Measurements from ENCODE around the gene EPHA8.

EPHA8 gene

GRCh38 chr1:22522221-22522743 lies 41.0 kb upstream of the EPHA8 start:
- Histone ChIP-seq H3K4me2 (ENCODE audit: low read depth, low read length) (no peak overlapping the region), H3K36me3 (replicated peaks; ENCODE audit: insufficient read depth, low read length) (0 out of 2 replicates have a peak, but pooled peaks cover 6% of the 10 kb centered on the region), H3F3A (ENCODE audit: insufficient read depth, low read length) (no peaks in the 10 kb centered on the region), H4K20me1 (ENCODE audit: insufficient read depth, low read length) (no peaks in the 10 kb centered on the region), H3K4me1 (ENCODE audit: low read length) (no peaks in the 10 kb centered on the region), H3K79me2 (ENCODE audit: low read length) (no peaks in the 10 kb centered on the region), H3K9me2 (replicated peaks; ENCODE audit: insufficient read depth, low read length) (no peaks in the 10 kb centered on the region), H3K27me3 (replicated peaks; ENCODE audit: insufficient read depth, low read length) (no peaks in the 10 kb centered on the region), H2AFZ (ENCODE audit: low read length) (no peak overlapping the region), H3K9ac (ENCODE audit: low read length) (no peak overlapping the region), H3K27ac (ENCODE audit: low read length) (no peak overlapping the region), H3K4me3 (ENCODE audit: low read length) (no peak overlapping the region), H3K9me3 (replicated peaks; ENCODE audit: insufficient read depth, low read length) (no peaks in the 10 kb centered on the region)
- no peak for DNase-seq
- TF ChIP-seq EZH2 (optimal IDR thresholded peaks at IDR 0.05; ENCODE audit: low read depth, low read length): no peak
- no peak for TF ChIP-seq EZH2phosphoT487 (IDR thresholded peaks at IDR 0.05; ENCODE audit: low read length)
- no peak for TF ChIP-seq CTCF (IDR thresholded peaks at IDR 0.05; ENCODE audit: low read length)

GRCh38 chr1:22524481-22524880 lies 38.8 kb upstream of the EPHA8 start:
- Histone ChIP-seq H3K79me2 (ENCODE audit: low read length) (no peaks in the 10 kb centered on the region), H3K27ac (ENCODE audit: low read length) (no peak overlapping the region), H3K9me2 (replicated peaks; ENCODE audit: insufficient read depth, low read length) (no peaks in the 10 kb centered on the region), H4K20me1 (ENCODE audit: insufficient read depth, low read length) (no peaks in the 10 kb centered on the region), H3K36me3 (replicated peaks; ENCODE audit: insufficient read depth, low read length) (no peaks in the 10 kb centered on the region), H3F3A (ENCODE audit: insufficient read depth, low read length) (no peaks in the 10 kb centered on the region), H3K4me1 (ENCODE audit: low read length) (no peaks in the 10 kb centered on the region), H3K4me3 (ENCODE audit: low read length) (no peak overlapping the region), H2AFZ (ENCODE audit: low read length) (no peak overlapping the region), H3K27me3 (replicated peaks; ENCODE audit: insufficient read depth, low read length) (no peaks in the 10 kb centered on the region), H3K9ac (ENCODE audit: low read length) (no peak overlapping the region), H3K4me2 (ENCODE audit: low read depth, low read length) (no peak overlapping the region), H3K9me3 (replicated peaks; ENCODE audit: insufficient read depth, low read length) (no peaks in the 10 kb centered on the region)
- TF ChIP-seq CTCF (IDR thresholded peaks at IDR 0.05; ENCODE audit: low read length) (no peak), EZH2phosphoT487 (IDR thresholded peaks at IDR 0.05; ENCODE audit: low read length) (no peak), EZH2 (optimal IDR thresholded peaks at IDR 0.05; ENCODE audit: low read depth, low read length) (no peak)
- no peak for DNase-seq

GRCh38 chr1:22525211-22525610 lies 38.1 kb upstream of the EPHA8 start:
- no peak overlapping the region for H3K27ac ChIP-seq (ENCODE audit: low read length)
- no peak overlapping the region for H3K4me2 ChIP-seq (ENCODE audit: low read depth, low read length)
- no peak overlapping the region for H3K9ac ChIP-seq (ENCODE audit: low read length)
- no peaks in the 10 kb centered on the region for H3K36me3 ChIP-seq (replicated peaks; ENCODE audit: insufficient read depth, low read length)
- H3K27me3 ChIP-seq (replicated peaks; ENCODE audit: insufficient read depth, low read length): no peaks in the 10 kb centered on the region
- no peak overlapping the region for H2AFZ ChIP-seq (ENCODE audit: low read length)
- H3K4me1 ChIP-seq (ENCODE audit: low read length): no peaks in the 10 kb centered on the region
- no peaks in the 10 kb centered on the region for H3K9me3 ChIP-seq (replicated peaks; ENCODE audit: insufficient read depth, low read length)
- no peaks in the 10 kb centered on the region for H3F3A ChIP-seq (ENCODE audit: insufficient read depth, low read length)
- no peaks in the 10 kb centered on the region for H3K9me2 ChIP-seq (replicated peaks; ENCODE audit: insufficient read depth, low read length)
- H3K4me3 ChIP-seq (ENCODE audit: low read length): no peak overlapping the region
- DNase-seq: no peak
- no peaks in the 10 kb centered on the region for H4K20me1 ChIP-seq (ENCODE audit: insufficient read depth, low read length)
- TF ChIP-seq CTCF (IDR thresholded peaks at IDR 0.05; ENCODE audit: low read length) (no peak), EZH2 (optimal IDR thresholded peaks at IDR 0.05; ENCODE audit: low read depth, low read length) (no peak), EZH2phosphoT487 (IDR thresholded peaks at IDR 0.05; ENCODE audit: low read length) (no peak)
- H3K79me2 ChIP-seq (ENCODE audit: low read length): no peaks in the 10 kb centered on the region

Data from MM.1S (cell line).